Measurements from ENCODE around the gene APOA4.

DNA sequence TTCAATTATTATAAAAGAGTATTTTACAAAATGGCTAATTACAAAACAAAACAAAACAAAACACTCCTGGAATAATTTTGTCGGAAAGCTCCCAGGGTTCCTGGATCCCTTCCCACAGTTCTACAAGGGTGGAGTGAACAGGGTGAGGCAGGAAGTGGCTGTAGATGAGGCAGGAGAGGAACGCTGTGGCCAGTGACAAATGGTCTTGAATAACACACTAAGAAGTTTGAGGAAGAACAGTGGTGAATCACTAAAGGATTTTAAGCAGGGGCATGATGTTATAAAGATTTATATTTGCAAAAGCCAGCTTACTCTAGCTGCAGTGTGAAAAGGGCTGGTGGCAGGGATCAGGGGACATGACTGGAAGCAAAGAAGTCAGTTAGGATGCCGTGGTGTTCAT, 48.1 kb upstream of the APOA4 start:
- TF ChIP-seq RAD21 (CRISPR knock-in tag; conservative IDR thresholded peaks at IDR 0.05 in 1 of 2, IDR thresholded peaks at IDR 0.05 in 1 of 2) (no peak), RNF2 (IDR thresholded peaks at IDR 0.05) (no peak), ZKSCAN3 (CRISPR knock-in tag; IDR thresholded peaks at IDR 0.05) (no peak), ZNF263 (CRISPR knock-in tag; IDR thresholded peaks at IDR 0.05; ENCODE audit: borderline replicate concordance) (no peak), FOXK1 (CRISPR knock-in tag; IDR thresholded peaks at IDR 0.05; ENCODE audit: borderline replicate concordance) (no peak), FOXA3 (CRISPR knock-in tag; conservative IDR thresholded peaks at IDR 0.05 in 1 of 2, IDR thresholded peaks at IDR 0.05 in 1 of 2) (no peak), MYBL2 (IDR thresholded peaks at IDR 0.05; ENCODE audit: low read depth) (no peak), MYBL2 (CRISPR knock-in tag; IDR thresholded peaks at IDR 0.05; ENCODE audit: borderline replicate concordance) (no peak), CREM (IDR thresholded peaks at IDR 0.05; ENCODE audit: low read depth) (no peak), SP1 (CRISPR knock-in tag; IDR thresholded peaks at IDR 0.05) (no peak), ESRRA (IDR thresholded peaks at IDR 0.05; ENCODE audit: borderline replicate concordance, low read depth) (no peak)
- TF ChIP-seq, protein P1, sequence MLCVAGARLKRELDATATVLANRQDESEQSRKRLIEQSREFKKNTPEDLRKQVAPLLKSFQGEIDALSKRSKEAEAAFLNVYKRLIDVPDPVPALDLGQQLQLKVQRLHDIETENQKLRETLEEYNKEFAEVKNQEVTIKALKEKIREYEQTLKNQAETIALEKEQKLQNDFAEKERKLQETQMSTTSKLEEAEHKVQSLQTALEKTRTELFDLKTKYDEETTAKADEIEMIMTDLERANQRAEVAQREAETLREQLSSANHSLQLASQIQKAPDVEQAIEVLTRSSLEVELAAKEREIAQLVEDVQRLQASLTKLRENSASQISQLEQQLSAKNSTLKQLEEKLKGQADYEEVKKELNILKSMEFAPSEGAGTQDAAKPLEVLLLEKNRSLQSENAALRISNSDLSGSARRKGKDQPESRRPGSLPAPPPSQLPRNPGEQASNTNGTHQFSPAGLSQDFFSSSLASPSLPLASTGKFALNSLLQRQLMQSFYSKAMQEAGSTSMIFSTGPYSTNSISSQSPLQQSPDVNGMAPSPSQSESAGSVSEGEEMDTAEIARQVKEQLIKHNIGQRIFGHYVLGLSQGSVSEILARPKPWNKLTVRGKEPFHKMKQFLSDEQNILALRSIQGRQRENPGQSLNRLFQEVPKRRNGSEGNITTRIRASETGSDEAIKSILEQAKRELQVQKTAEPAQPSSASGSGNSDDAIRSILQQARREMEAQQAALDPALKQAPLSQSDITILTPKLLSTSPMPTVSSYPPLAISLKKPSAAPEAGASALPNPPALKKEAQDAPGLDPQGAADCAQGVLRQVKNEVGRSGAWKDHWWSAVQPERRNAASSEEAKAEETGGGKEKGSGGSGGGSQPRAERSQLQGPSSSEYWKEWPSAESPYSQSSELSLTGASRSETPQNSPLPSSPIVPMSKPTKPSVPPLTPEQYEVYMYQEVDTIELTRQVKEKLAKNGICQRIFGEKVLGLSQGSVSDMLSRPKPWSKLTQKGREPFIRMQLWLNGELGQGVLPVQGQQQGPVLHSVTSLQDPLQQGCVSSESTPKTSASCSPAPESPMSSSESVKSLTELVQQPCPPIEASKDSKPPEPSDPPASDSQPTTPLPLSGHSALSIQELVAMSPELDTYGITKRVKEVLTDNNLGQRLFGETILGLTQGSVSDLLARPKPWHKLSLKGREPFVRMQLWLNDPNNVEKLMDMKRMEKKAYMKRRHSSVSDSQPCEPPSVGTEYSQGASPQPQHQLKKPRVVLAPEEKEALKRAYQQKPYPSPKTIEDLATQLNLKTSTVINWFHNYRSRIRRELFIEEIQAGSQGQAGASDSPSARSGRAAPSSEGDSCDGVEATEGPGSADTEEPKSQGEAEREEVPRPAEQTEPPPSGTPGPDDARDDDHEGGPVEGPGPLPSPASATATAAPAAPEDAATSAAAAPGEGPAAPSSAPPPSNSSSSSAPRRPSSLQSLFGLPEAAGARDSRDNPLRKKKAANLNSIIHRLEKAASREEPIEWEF (CRISPR knock-in tag; IDR thresholded peaks at IDR 0.05): no peak
- TF ChIP-seq, protein P2, sequence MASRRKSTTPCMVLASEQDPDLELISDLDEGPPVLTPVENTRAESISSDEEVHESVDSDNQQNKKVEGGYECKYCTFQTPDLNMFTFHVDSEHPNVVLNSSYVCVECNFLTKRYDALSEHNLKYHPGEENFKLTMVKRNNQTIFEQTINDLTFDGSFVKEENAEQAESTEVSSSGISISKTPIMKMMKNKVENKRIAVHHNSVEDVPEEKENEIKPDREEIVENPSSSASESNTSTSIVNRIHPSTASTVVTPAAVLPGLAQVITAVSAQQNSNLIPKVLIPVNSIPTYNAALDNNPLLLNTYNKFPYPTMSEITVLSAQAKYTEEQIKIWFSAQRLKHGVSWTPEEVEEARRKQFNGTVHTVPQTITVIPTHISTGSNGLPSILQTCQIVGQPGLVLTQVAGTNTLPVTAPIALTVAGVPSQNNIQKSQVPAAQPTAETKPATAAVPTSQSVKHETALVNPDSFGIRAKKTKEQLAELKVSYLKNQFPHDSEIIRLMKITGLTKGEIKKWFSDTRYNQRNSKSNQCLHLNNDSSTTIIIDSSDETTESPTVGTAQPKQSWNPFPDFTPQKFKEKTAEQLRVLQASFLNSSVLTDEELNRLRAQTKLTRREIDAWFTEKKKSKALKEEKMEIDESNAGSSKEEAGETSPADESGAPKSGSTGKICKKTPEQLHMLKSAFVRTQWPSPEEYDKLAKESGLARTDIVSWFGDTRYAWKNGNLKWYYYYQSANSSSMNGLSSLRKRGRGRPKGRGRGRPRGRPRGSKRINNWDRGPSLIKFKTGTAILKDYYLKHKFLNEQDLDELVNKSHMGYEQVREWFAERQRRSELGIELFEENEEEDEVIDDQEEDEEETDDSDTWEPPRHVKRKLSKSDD (conservative IDR thresholded peaks at IDR 0.05; ENCODE audit: low read length): no peak
- TF ChIP-seq, protein P3, sequence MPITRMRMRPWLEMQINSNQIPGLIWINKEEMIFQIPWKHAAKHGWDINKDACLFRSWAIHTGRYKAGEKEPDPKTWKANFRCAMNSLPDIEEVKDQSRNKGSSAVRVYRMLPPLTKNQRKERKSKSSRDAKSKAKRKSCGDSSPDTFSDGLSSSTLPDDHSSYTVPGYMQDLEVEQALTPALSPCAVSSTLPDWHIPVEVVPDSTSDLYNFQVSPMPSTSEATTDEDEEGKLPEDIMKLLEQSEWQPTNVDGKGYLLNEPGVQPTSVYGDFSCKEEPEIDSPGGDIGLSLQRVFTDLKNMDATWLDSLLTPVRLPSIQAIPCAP (CRISPR knock-in tag; IDR thresholded peaks at IDR 0.05; ENCODE audit: borderline replicate concordance): no peak
